Vagina (tissue), 2 donors: ENCODE data around the gene CRTC3. TPM values are rescaled to one million over a fixed set of nuclear protein-coding genes. Genes with fewer than 3 reads are reported as not detected.

ENCODE experiments used
- DNase-seq, 2 donors: peaks; one replicate each; pipeline ENCODE4 v3.0.0-alpha.2; 2017; ENCODE audit errors: extremely low spot score in 2 of 2
- H3K27ac ChIP-seq: fragments of 200-600 bp; sonication (generic); one replicate; pipeline ENCODE4 v1.5.1; 2019
- H3K27me3 ChIP-seq: fragments of 200-600 bp; sonication (generic); one replicate; pipeline ENCODE4 v1.5.1; 2019
- H3K36me3 ChIP-seq, 2 donors: fragments of 200-600 bp; sonication (generic); one replicate each; pipeline ENCODE4 v1.5.1; 2017 to 2019
- H3K4me1 ChIP-seq: fragments of 200-600 bp; sonication (generic); one replicate; pipeline ENCODE4 v1.5.1; 2019
- H3K4me3 ChIP-seq, 2 donors: fragments of 200-600 bp; sonication (generic); 1 replicate in 1 of 2; 2 replicates in 1 of 2; pipeline ENCODE4 v1.5.1; 2016 to 2019
- H3K9me3 ChIP-seq: fragments of 200-600 bp; sonication (generic); one replicate; pipeline ENCODE4 v1.5.1; 2019
- POLR2A ChIP-seq, 2 donors: fragments of 450-650 bp; IDR thresholded peaks; one replicate each; pipeline ENCODE4 v1.6.1; 2017; ENCODE audit warnings: antibody characterized with exemption in 2 of 2, mild to moderate bottlenecking in 2 of 2, moderate library complexity in 2 of 2
- POLR2AphosphoS5 ChIP-seq, 2 donors: sonication (generic); formaldehyde crosslinking; IDR thresholded peaks; one replicate each; pipeline ENCODE4 v1.9.0; 2017; ENCODE audit warnings: antibody characterized with exemption in 2 of 2, mild to moderate bottlenecking in 2 of 2, low read depth in 1 of 2; ENCODE audit not compliant: insufficient read depth in 1 of 2
- intact Hi-C: fragments of 100-400 bp; cut with DNase I; formaldehyde crosslinking; loops from one replicate; pipeline ENCODE4 v1.15.1; 2023
- total RNA-seq: library from RNA; depleted of rRNA; stranded (reverse); fragments of >200 nt; gene quantifications from one replicate; pipeline ENCODE4 v1.2.3, GENCODE V29; 2016
- TF ChIP-seq, protein P1 (sequence below), 3 experiments: fragments of 450-650 bp in 2 of 3; fragments of 200-600 bp in 1 of 3; sonication (generic) in 1 of 3; IDR thresholded peaks; one replicate each; pipeline ENCODE4 v1.5.1; 2017 to 2019; ENCODE audit warnings: antibody characterized with exemption in 3 of 3, mild to moderate bottlenecking in 2 of 3, moderate library complexity in 2 of 3

The CRTC3 gene
- total RNA-seq, 1 donor from 2014 or later, result 43.5 TPM

DNA sequence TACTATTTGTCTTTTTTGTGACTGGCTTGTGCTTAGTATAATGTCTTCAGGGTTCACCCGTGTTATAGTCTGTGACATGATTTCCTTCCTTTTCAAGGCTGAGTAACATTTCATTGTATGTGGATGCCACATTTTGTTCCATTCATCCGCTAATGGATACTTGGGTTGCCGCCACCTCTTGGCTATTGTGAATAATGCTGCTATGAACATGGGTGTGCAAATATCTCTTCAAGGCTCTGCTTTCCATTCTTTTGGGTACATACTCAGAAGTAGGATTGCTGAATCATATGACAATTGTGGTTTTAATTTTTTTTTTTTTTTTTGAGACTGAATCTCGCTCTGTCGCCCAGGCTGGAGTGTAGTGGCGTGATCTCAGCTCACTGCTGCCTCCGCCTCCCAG lies 15.4 kb downstream of the CRTC3 start:
- Histone ChIP-seq H3K4me1 (peaks cover 4% of the 10 kb centered on the region), H3K27me3 (no peaks in the 10 kb centered on the region), H3K9me3 (no peaks in the 10 kb centered on the region), H3K4me3 (no peak overlapping the region), H3K36me3 (no peaks in the 10 kb centered on the region), H3K27ac (no peak overlapping the region)
- intact Hi-C loops, result no loop called here
- TF ChIP-seq POLR2A (IDR thresholded peaks at IDR 0.05), result no peak
- TF ChIP-seq, protein P1, sequence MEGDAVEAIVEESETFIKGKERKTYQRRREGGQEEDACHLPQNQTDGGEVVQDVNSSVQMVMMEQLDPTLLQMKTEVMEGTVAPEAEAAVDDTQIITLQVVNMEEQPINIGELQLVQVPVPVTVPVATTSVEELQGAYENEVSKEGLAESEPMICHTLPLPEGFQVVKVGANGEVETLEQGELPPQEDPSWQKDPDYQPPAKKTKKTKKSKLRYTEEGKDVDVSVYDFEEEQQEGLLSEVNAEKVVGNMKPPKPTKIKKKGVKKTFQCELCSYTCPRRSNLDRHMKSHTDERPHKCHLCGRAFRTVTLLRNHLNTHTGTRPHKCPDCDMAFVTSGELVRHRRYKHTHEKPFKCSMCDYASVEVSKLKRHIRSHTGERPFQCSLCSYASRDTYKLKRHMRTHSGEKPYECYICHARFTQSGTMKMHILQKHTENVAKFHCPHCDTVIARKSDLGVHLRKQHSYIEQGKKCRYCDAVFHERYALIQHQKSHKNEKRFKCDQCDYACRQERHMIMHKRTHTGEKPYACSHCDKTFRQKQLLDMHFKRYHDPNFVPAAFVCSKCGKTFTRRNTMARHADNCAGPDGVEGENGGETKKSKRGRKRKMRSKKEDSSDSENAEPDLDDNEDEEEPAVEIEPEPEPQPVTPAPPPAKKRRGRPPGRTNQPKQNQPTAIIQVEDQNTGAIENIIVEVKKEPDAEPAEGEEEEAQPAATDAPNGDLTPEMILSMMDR (IDR thresholded peaks at IDR 0.05), result no peak
- no peak for TF ChIP-seq POLR2AphosphoS5 (IDR thresholded peaks at IDR 0.05; ENCODE audit: insufficient read depth in 1 of 2, low read depth in 1 of 2)
- DNase-seq, result no peak

DNA sequence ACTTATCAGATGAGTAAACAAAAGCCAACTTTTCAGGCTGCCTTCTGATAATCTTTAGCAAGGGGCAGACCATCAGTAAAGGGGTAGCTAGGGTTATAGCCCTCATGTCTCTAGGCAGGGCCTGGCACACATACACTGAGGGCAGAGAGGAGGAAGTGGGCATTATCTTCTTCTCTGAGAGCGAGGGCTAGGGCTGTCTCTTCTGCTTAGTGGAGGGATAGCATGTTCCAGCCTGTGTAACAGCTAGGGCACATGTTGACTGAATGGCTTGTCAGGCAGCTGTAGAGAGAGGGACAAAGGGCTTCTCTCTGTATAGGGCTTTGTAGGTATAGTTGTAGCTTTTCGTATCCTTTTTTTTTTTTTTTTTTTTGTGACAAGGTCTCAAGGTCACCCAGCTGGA lies 17.8 kb downstream of the CRTC3 start:
- intact Hi-C loops, result no loop called here
- Histone ChIP-seq H3K36me3 (no peaks in the 10 kb centered on the region), H3K9me3 (no peaks in the 10 kb centered on the region), H3K4me1 (peaks cover 19% of the 10 kb centered on the region), H3K27me3 (no peaks in the 10 kb centered on the region), H3K27ac (no peak overlapping the region), H3K4me3 (no peak overlapping the region)
- TF ChIP-seq, protein P1 (IDR thresholded peaks at IDR 0.05), result no peak
- TF ChIP-seq POLR2A (IDR thresholded peaks at IDR 0.05) (no peak), POLR2AphosphoS5 (IDR thresholded peaks at IDR 0.05; ENCODE audit: insufficient read depth in 1 of 2, low read depth in 1 of 2) (no peak)
- no peak for DNase-seq

DNA sequence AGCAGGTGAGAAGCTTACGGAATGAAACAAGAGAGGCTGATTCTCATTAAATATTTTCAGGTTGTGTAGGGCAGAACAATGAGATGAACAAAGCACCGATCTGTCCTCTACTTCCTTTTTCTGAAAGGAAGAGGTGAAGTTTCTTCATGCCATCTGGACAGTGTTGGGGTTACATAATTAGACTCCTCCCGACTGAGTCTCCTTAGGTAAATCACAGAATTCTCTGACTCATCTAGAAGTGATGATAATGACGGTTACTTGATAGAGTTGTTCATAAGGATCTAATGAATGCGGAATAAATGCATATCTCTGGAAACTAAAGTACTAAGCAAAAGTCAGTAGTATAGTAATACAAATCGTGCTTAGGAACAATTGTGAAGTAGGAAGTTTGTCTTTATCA lies 21.2 kb downstream of the CRTC3 start:
- Histone ChIP-seq H3K4me1 (peaks cover 39% of the 10 kb centered on the region), H3K36me3 (no peaks in the 10 kb centered on the region), H3K9me3 (no peaks in the 10 kb centered on the region), H3K27me3 (no peaks in the 10 kb centered on the region), H3K27ac (no peak overlapping the region), H3K4me3 (no peak overlapping the region)
- no peak for TF ChIP-seq POLR2A (IDR thresholded peaks at IDR 0.05)
- TF ChIP-seq, protein P1 (IDR thresholded peaks at IDR 0.05), result no peak
- no peak for TF ChIP-seq POLR2AphosphoS5 (IDR thresholded peaks at IDR 0.05; ENCODE audit: insufficient read depth in 1 of 2, low read depth in 1 of 2)
- DNase-seq, result no peak
- intact Hi-C loops, result no loop called here

DNA sequence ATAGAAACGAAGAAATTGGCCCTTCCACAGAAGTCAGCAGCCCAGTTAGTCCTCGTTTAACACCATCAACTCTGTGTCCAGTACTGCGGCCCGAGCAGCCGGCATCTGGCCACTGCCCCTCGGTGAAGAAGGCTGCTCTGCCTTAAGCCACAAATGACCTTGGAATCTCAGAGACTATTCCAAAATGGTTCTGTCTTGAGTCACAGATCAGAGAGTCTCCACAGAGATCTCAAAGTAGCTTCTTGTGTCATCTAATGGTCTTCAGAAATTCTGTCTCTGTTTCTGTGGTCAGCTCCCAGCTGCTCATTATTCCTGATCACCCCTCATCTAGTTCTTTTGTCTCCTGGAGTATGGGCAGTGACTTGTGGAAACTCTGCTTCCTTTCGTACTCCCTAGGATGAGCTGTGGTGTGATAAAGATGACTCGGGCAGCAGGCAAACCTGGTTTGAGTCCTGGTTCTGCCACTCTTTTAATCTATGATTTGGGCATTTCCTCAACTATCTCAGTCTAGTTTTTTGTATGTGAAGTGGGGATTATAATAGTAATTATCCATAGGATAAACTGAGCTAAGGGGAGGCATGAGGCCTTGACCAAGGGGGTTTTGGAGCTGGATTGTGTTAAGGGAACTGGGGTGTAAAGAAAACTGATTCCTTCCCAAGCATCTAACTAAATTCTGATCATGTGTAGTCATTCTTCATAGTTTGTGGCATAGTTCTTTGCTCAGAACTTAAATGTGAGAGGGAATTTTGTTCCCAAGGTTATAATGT lies 22.6 kb downstream of the CRTC3 start:
- Histone ChIP-seq H3K36me3 (no peaks in the 10 kb centered on the region), H3K4me1 (peaks cover 46% of the 10 kb centered on the region), H3K9me3 (no peaks in the 10 kb centered on the region), H3K4me3 (no peak overlapping the region), H3K27me3 (no peaks in the 10 kb centered on the region), H3K27ac (peak overlapping the region; percentile 76)
- intact Hi-C loops, result loop anchor here (1.0 kb wide), 1 partner anchor 20 kb away; no protein-coding TSS in a partner anchor
- no peak for DNase-seq
- TF ChIP-seq POLR2A (IDR thresholded peaks at IDR 0.05) (no peak), POLR2AphosphoS5 (IDR thresholded peaks at IDR 0.05; ENCODE audit: insufficient read depth in 1 of 2, low read depth in 1 of 2) (peak in 1 of 2 donors; percentile 23)

DNA sequence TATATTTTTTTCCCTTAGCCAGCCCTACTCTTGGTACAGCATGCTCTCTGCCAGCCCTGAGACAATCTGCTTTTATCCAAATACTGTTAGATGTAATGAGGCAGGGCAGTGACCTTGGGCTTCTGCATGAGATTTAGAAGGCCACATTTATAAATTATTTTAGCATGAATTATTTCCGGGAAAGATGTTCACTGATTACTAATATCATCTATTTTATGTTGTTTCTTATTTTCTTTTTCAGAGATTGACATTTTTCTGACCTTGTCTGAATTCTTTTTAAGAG lies 23.1 kb downstream of the CRTC3 start:
- TF ChIP-seq POLR2A (IDR thresholded peaks at IDR 0.05), result no peak
- no peak for TF ChIP-seq POLR2AphosphoS5 (IDR thresholded peaks at IDR 0.05; ENCODE audit: insufficient read depth in 1 of 2, low read depth in 1 of 2)
- TF ChIP-seq, protein P1 (IDR thresholded peaks at IDR 0.05), result no peak
- no peak for DNase-seq
- H3K36me3 ChIP-seq, result no peaks in the 10 kb centered on the region
- H3K27me3 ChIP-seq, result no peaks in the 10 kb centered on the region
- intact Hi-C loops, result loop anchor here (1.0 kb wide), 1 partner anchor 19 kb away; no protein-coding TSS in a partner anchor
- H3K27ac ChIP-seq, result peak overlapping the region; percentile 76
- no peak overlapping the region for H3K4me3 ChIP-seq
- H3K4me1 ChIP-seq, result peaks cover 51% of the 10 kb centered on the region
- H3K9me3 ChIP-seq, result no peaks in the 10 kb centered on the region
